A673 (cell line): ENCODE results near the gene TBKBP1. TPM values are rescaled to one million over a fixed set of nuclear protein-coding genes. Genes with fewer than 3 reads are reported as not detected.
A peak's percentile ranks its signal among the peaks of the same experiment; 100 is the strongest.

ENCODE experiments used
- BruUV-seq: library from RNA; stranded (reverse); fragments of 400-500 nt; replicated peaks from 2 replicates; lab custom pipeline; 2021; lab: Mats Ljungman, UMichigan
- CTCF ChIA-PET: fragments of 300-600 bp; sonication (Branson Sonifier 250); formaldehyde crosslinking; loops from one replicate; lab custom pipeline; 2022; ENCODE audit warnings: antibody characterized with exemption; lab: Charles Lee
- POLR2A ChIA-PET: fragments of 300-600 bp; sonication (Branson Sonifier 250); formaldehyde crosslinking; loops from one replicate; lab custom pipeline; 2022; ENCODE audit warnings: antibody characterized with exemption; ENCODE audit not compliant: low non-redundant PET; lab: Charles Lee
- DNase-seq: peaks from one replicate; pipeline ENCODE4 v3.0.0-alpha.2; 2015; ENCODE audit warnings: low spot score
- H3K27ac ChIP-seq: fragments of 200-600 bp; sonication (generic); 2 replicates; pipeline ENCODE4 v1.5.1; 2016; ENCODE audit warnings: mixed run types, low read depth, mild to moderate bottlenecking, mixed read lengths, antibody characterized with exemption, low read length; ENCODE audit not compliant: poor library complexity, severe bottlenecking
- H3K27me3 ChIP-seq: fragments of 200-600 bp; sonication (generic); replicated peaks from 2 replicates; pipeline ENCODE4 v1.6.1; 2017; ENCODE audit warnings: mixed run types, low read depth, mild to moderate bottlenecking, mixed read lengths, antibody characterized with exemption, low read length; ENCODE audit not compliant: insufficient read depth, poor library complexity
- H3K36me3 ChIP-seq: fragments of 200-600 bp; sonication (generic); 2 replicates; pipeline ENCODE4 v1.6.1; 2016; ENCODE audit warnings: mixed run types, mild to moderate bottlenecking, mixed read lengths, antibody characterized with exemption, low read length; ENCODE audit not compliant: insufficient read depth, poor library complexity, severe bottlenecking
- H3K4me1 ChIP-seq: fragments of 200-600 bp; sonication (generic); 2 replicates; pipeline ENCODE4 v1.6.1; 2017; ENCODE audit warnings: mixed run types, mild to moderate bottlenecking, mixed read lengths, antibody characterized with exemption, low read length; ENCODE audit not compliant: insufficient read depth, poor library complexity, severe bottlenecking
- H3K4me3 ChIP-seq: fragments of 200-600 bp; sonication (generic); 2 replicates; pipeline ENCODE4 v1.5.1; 2016; ENCODE audit warnings: low read depth, mixed run types, mild to moderate bottlenecking, mixed read lengths, low read length; ENCODE audit not compliant: poor library complexity, severe bottlenecking
- H3K9me3 ChIP-seq: fragments of 200-600 bp; sonication (generic); 2 replicates; pipeline ENCODE4 v1.6.1; 2016; ENCODE audit warnings: mixed run types, low read depth, mild to moderate bottlenecking, mixed read lengths, antibody characterized with exemption, low read length; ENCODE audit not compliant: poor library complexity, severe bottlenecking
- CTCF ChIP-seq: fragments of 300-800, 200-600 bp; sonication (generic); conservative IDR thresholded peaks from 2 replicates; pipeline ENCODE4 v1.5.1; 2017; ENCODE audit warnings: low read depth, mild to moderate bottlenecking, antibody characterized with exemption, low read length, moderate library complexity, mixed read lengths
- EZH2 ChIP-seq: fragments of 200-600 bp; sonication (generic); IDR thresholded peaks from 2 replicates; pipeline ENCODE4 v1.6.1; 2017; ENCODE audit warnings: borderline replicate concordance, low read depth, mild to moderate bottlenecking, mixed read lengths, antibody characterized with exemption, low read length; ENCODE audit not compliant: poor library complexity, severe bottlenecking
- intact Hi-C: fragments of 100-400 bp; cut with micrococcal nuclease; formaldehyde crosslinking; loops from one replicate; pipeline ENCODE4 v1.10.0; 2022; ENCODE audit not compliant: unreplicated experiment
- total RNA-seq: library from RNA; stranded (reverse); gene quantifications from 2 replicates; pipeline ENCODE4 v1.2.3, GENCODE V29; 2021

TBKBP1 gene
- total RNA-seq, 1 experiment from 2014 or later: 21.1 TPM

DNA sequence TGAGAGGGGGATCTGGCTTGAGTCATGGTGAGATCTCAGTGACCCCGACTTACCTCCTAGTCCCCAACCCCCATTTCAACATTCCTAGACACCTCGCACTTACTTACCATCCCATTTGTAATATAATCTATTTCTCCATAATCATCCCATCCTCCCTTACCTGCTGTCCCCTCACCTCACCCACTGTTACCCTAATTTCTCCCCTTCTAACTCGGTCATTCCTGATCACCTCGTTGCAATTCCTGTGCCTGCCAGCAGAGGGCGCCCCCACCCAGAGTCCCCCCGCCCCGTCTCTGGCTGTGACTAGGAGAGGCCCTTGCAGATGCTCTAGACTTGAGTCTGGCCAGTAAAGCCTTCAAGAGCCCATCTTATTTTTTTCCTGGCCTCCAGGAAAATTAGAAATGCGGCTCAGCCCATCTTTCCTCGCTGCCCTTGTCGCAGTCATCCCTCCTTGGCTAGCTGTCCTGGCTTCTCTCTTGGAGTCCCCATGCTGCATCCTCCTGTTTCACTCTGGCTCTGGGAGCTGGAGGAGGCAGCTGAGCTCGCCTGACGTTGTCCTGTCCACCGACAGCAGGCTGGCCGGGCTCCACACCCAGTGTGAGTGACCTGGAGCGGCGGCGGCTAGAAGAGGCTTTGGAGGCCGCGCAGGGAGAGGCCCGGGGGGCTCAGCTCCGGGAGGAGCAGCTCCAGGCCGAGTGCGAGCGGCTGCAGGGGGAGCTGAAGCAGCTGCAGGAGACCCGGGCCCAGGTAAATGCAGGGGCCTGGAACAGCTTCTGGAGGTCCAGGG is 5.0 kb downstream of the TBKBP1 start:
- intact Hi-C loops: loop anchor here (2.0 kb wide), 1 partner anchor 44 kb away; no protein-coding TSS in a partner anchor
- TF ChIP-seq EZH2: no peak
- TF ChIP-seq CTCF: peak; percentile 89
- ChIA-PET CTCF (no interaction called here), POLR2A (no interaction called here)
- Histone ChIP-seq H3K9me3 (no peaks in the 10 kb centered on the region), H3K4me1 (no peaks in the 10 kb centered on the region), H3K36me3 (peaks cover 4% of the 10 kb centered on the region), H3K27ac (no peak overlapping the region), H3K27me3 (no peaks in the 10 kb centered on the region), H3K4me3 (no peak overlapping the region)
- DNase-seq: peak; percentile 63
- no TSS peak for BruUV-seq

DNA sequence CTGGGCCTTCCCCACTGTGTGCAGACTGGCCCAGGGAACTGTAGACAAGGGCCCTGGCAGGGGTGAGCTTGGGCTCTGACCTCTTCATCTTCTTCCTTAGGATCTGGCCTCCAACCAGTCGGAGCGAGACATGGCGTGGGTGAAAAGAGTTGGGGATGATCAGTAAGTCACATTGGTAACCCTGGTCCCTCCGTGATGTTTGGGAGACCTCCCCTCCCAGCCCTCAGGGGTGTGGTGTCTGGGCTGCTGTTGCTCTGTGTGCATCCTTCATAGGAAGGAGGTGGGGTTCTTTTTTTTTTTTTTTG is 5.5 kb downstream of the TBKBP1 start:
- BruUV-seq: no TSS peak
- CTCF ChIA-PET: interaction anchor here (0.6 kb wide), 1 partner anchor 64 kb away, joined by 4 read pairs; no protein-coding TSS in a partner anchor
- no peak overlapping the region for H3K4me3 ChIP-seq
- H3K27ac ChIP-seq: no peak overlapping the region
- H3K9me3 ChIP-seq: no peaks in the 10 kb centered on the region
- no peak for DNase-seq
- intact Hi-C loops: loop anchor here (2.0 kb wide), 1 partner anchor 43 kb away; no protein-coding TSS in a partner anchor
- TF ChIP-seq CTCF (no peak), EZH2 (no peak)
- no peaks in the 10 kb centered on the region for H3K27me3 ChIP-seq
- peaks cover 4% of the 10 kb centered on the region for H3K36me3 ChIP-seq
- H3K4me1 ChIP-seq: no peaks in the 10 kb centered on the region
- POLR2A ChIA-PET: no interaction called here

DNA sequence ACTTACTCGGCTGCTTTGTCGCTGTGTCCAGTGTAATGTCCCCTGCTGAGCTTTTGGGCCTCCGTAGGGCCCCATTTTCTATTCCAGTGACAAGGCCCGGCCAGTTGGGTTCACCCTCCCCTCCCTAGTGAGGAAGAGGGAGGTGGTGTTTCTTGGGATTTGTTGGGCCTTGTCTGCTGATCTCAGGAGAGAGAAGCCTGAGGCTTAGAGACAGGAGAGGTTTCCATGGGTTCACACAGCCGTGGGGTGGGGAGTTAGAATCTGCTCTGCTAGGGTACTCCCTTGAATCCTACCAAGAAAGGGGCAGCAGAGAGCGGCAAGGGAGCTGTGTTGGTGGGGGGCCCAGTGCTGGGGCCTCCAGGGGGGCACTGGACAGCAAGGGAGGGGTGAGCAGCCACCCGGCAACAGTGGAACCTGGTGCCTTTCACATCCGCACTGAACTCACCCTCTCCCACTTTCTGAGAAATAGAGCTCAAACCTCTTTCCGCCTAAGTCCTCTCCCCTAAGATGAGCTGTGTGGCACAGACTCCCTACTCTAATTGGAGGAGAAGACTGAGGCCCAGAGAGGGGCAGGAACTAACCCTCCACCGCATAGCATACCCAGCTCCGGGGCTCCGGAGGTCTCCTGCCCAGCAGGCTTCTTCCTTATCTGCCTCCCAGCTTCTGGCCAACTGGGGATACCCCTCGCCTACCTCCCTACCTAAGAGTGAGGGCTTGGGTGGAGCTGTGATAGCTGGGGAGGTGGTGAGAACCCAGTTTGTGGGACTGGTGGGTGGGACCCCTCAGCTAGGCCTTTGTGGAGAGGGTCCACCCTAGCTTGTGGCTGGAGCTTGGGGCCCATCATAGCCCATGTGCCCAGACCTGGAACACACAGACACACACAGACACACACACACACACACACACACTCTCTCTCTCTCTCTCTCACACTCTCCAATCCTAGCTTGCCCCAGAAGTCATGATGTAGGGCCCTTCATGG is 6.8 kb downstream of the TBKBP1 start:
- H3K27ac ChIP-seq: no peak overlapping the region
- H3K36me3 ChIP-seq: peaks cover 4% of the 10 kb centered on the region
- H3K27me3 ChIP-seq: no peaks in the 10 kb centered on the region
- no peaks in the 10 kb centered on the region for H3K9me3 ChIP-seq
- H3K4me3 ChIP-seq: no peak overlapping the region
- no TSS peak for BruUV-seq
- DNase-seq: no peak
- CTCF ChIA-PET: no interaction called here
- intact Hi-C loops: no loop called here
- POLR2A ChIA-PET: no interaction called here
- H3K4me1 ChIP-seq: no peaks in the 10 kb centered on the region
- TF ChIP-seq EZH2 (no peak), CTCF (no peak)
